ENCODE data around the gene PPP6C. TPM values are rescaled to one million over a fixed set of nuclear protein-coding genes. Genes with fewer than 3 reads are reported as not detected.
A peak's percentile ranks its signal among the peaks of the same experiment; 100 is the strongest.

The PPP6C gene
- total and polyA plus RNA-seq, 2 experiments from 2014 or later: 27.5 to 31.8 TPM

DNA sequence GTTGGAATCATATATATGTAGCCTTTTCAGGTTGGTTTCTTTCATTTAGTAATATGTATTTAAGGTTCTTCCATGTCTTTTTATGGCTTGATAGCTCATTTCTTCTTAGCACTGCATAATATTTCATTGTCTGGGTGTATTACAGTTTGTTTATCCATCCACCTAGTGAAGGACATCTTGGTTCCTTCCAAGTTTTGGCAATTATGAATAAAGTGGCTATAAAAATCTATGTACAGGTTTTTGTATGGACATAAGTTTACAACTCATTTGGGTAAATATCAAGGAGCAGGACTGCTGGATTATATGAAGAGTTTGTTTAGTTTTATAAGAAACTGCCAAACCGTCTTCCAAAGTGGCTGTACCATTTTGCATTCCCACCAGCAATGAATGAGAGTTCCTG, 11.7 kb downstream of the PPP6C start:
- in situ Hi-C loops (cut with MboI): no loop called here
- Histone ChIP-seq H3K4me1 (ENCODE audit: insufficient read depth) (peaks cover 12% of the 10 kb centered on the region), H3K4me2 (ENCODE audit: unreplicated experiment) (no peak overlapping the region), H3K9me2 (ENCODE audit: insufficient read depth) (no peaks in the 10 kb centered on the region), H3K9me3 (ENCODE audit: low read depth) (no peaks in the 10 kb centered on the region), H3F3A (ENCODE audit: insufficient read depth) (peaks cover 7% of the 10 kb centered on the region; the same call in 1 of the 2 replicates), H3K27ac (no peak overlapping the region), H3K9ac (no peak overlapping the region), H4K20me1 (ENCODE audit: insufficient read depth) (no peaks in the 10 kb centered on the region), H3K36me3 (ENCODE audit: low read depth) (no peaks in the 10 kb centered on the region), H3K79me2 (ENCODE audit: insufficient read depth) (peaks cover 100% of the 10 kb centered on the region), H3K27me3 (replicated peaks; ENCODE audit: insufficient read depth) (no peaks in the 10 kb centered on the region), H2AFZ (no peak overlapping the region), H3K4me3 (no peak overlapping the region)
- 97 to 100% methylated on average over 1 of the region's 1 CpG for WGBS, 2 experiments (ENCODE audit: low coverage in 1 of 2, low lambda C conversion rate in 2 of 2, missing lambda C conversion rate in 2 of 2)
- no peak for DNase-seq
- TF ChIP-seq EZH2 (IDR thresholded peaks at IDR 0.05; ENCODE audit: insufficient read depth, poor library complexity, severe bottlenecking): no peak

- H3K27ac ChIP-seq: peak overlapping the region; percentile 39
- peak overlapping the region; percentile 59 for H3K9ac ChIP-seq
- peak overlapping the region; percentile 49 for H2AFZ ChIP-seq
- peaks cover 100% of the 10 kb centered on the region for H3K79me2 ChIP-seq (ENCODE audit: insufficient read depth)
- peaks cover 20% of the 10 kb centered on the region for H3K4me1 ChIP-seq (ENCODE audit: insufficient read depth)
- no peak for TF ChIP-seq EZH2 (IDR thresholded peaks at IDR 0.05; ENCODE audit: insufficient read depth, poor library complexity, severe bottlenecking)
- TF ChIP-seq EZH2phosphoT487 (IDR thresholded peaks at IDR 0.05; ENCODE audit: insufficient read depth, low read depth): no peak
- in situ Hi-C loops (cut with MboI): no loop called here
- H3K9me3 ChIP-seq (ENCODE audit: low read depth): no peaks in the 10 kb centered on the region
- peak; percentile 64 for DNase-seq
- peak overlapping the region; percentile 60 for H3K4me2 ChIP-seq (ENCODE audit: unreplicated experiment)
- H3F3A ChIP-seq (ENCODE audit: insufficient read depth): peaks cover 16% of the 10 kb centered on the region; the same call in 1 of the 2 replicates
- 27 to 37% methylated on average over 3 of the region's 3 CpGs for WGBS, 2 experiments (ENCODE audit: low coverage in 1 of 2, low lambda C conversion rate in 2 of 2, missing lambda C conversion rate in 2 of 2)
- no peaks in the 10 kb centered on the region for H3K27me3 ChIP-seq (replicated peaks; ENCODE audit: insufficient read depth)
- no peaks in the 10 kb centered on the region for H3K9me2 ChIP-seq (ENCODE audit: insufficient read depth)
- H3K4me3 ChIP-seq: peak overlapping the region; percentile 55
- H3K36me3 ChIP-seq (ENCODE audit: low read depth): no peaks in the 10 kb centered on the region
- H4K20me1 ChIP-seq (ENCODE audit: insufficient read depth): no peaks in the 10 kb centered on the region
These were observed 13.0 kb downstream of the PPP6C start for GRCh38 chr9:125176636-125177035.

DNA sequence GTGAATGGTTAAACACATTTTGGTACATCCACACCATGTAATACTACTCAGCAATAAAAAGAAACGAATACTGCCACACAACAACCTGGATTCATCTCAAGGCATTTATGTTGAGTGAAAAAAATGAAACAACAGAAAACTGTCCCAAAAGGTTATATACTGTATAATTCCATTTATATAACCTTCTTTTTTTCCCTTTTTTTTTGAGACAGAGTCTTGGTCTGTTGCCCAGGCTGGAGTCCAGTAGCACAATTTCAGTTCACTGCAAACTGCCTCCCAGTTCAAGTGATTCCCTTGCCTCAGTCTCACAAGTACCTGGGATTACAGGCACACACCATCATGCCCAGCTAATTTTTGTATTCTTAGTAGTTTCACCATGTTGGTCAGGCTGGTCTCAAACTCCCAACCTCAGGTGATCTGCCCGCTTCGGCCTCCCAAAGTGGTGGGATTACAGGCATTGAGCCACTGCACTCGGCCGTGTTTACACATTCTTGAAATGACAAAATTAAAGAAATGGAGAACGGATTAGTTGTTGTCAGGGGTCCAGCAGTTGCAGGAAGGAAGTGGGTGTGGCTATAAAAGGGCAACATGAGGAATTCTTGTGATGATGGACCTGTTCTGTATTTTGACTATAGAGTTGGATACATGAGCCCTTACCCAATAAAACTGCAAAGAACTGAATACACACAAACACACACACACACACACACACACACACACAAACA, 17.4 kb downstream of the PPP6C start:
- 34 to 36% methylated on average over 6 of the region's 6 CpGs for WGBS, 2 experiments (ENCODE audit: low coverage in 1 of 2, low lambda C conversion rate in 2 of 2, missing lambda C conversion rate in 2 of 2)
- H3K4me2 ChIP-seq (ENCODE audit: unreplicated experiment): no peak overlapping the region

GRCh38 chr9:125169895-125170294, 19.7 kb downstream of the PPP6C start:
- in situ Hi-C loops (cut with MboI): no loop called here
- H3K36me3 ChIP-seq (ENCODE audit: low read depth): peaks cover 8% of the 10 kb centered on the region; the same call in 1 of the 2 replicates

More for the DNA sequence above, 17.4 kb downstream of the PPP6C start:
- H3F3A ChIP-seq (ENCODE audit: insufficient read depth): peaks cover 18% of the 10 kb centered on the region; the same call in 1 of the 2 replicates
- peaks cover 8% of the 10 kb centered on the region; the same call in 1 of the 2 replicates for H3K36me3 ChIP-seq (ENCODE audit: low read depth)
- H3K79me2 ChIP-seq (ENCODE audit: insufficient read depth): peaks cover 97% of the 10 kb centered on the region
- no peak overlapping the region for H2AFZ ChIP-seq
- no peak overlapping the region for H3K4me3 ChIP-seq
- TF ChIP-seq EZH2 (IDR thresholded peaks at IDR 0.05; ENCODE audit: insufficient read depth, poor library complexity, severe bottlenecking) (no peak), EZH2phosphoT487 (IDR thresholded peaks at IDR 0.05; ENCODE audit: insufficient read depth, low read depth) (no peak)
- peak; percentile 35 for DNase-seq
- in situ Hi-C loops (cut with MboI): no loop called here
- H3K9ac ChIP-seq: no peak overlapping the region
- no peak overlapping the region for H3K27ac ChIP-seq
- peaks cover 25% of the 10 kb centered on the region for H3K4me1 ChIP-seq (ENCODE audit: insufficient read depth)
- H3K9me3 ChIP-seq (ENCODE audit: low read depth): no peaks in the 10 kb centered on the region
- H3K9me2 ChIP-seq (ENCODE audit: insufficient read depth): no peaks in the 10 kb centered on the region
- H3K27me3 ChIP-seq (replicated peaks; ENCODE audit: insufficient read depth): no peaks in the 10 kb centered on the region
- H4K20me1 ChIP-seq (ENCODE audit: insufficient read depth): no peaks in the 10 kb centered on the region

More at GRCh38 chr9:125169895-125170294, 19.7 kb downstream of the PPP6C start:
- no peak overlapping the region for H3K9ac ChIP-seq
- no peaks in the 10 kb centered on the region for H3K9me2 ChIP-seq (ENCODE audit: insufficient read depth)
- H3F3A ChIP-seq (ENCODE audit: insufficient read depth): peaks cover 18% of the 10 kb centered on the region; the same call in 1 of the 2 replicates
- H3K4me3 ChIP-seq: no peak overlapping the region
- peaks cover 23% of the 10 kb centered on the region for H3K4me1 ChIP-seq (ENCODE audit: insufficient read depth)
- H3K79me2 ChIP-seq (ENCODE audit: insufficient read depth): peaks cover 96% of the 10 kb centered on the region
- no peaks in the 10 kb centered on the region for H3K27me3 ChIP-seq (replicated peaks; ENCODE audit: insufficient read depth)
- no peaks in the 10 kb centered on the region for H3K9me3 ChIP-seq (ENCODE audit: low read depth)
- H3K27ac ChIP-seq: no peak overlapping the region
- TF ChIP-seq EZH2 (IDR thresholded peaks at IDR 0.05; ENCODE audit: insufficient read depth, poor library complexity, severe bottlenecking) (no peak), EZH2phosphoT487 (IDR thresholded peaks at IDR 0.05; ENCODE audit: insufficient read depth, low read depth) (no peak)
- H4K20me1 ChIP-seq (ENCODE audit: insufficient read depth): no peaks in the 10 kb centered on the region
- no peak overlapping the region for H3K4me2 ChIP-seq (ENCODE audit: unreplicated experiment)
- no peak for DNase-seq
- H2AFZ ChIP-seq: no peak overlapping the region

Data from GM23248 (cell line).